CD4-positive, alpha-beta T cell treated with Interleukin-10 for 1 hour (primary cell): Measurements from ENCODE around the gene CEMP1.
A peak's percentile ranks its signal among the peaks of the same experiment; 100 is the strongest.
"Not testable (repeated sequence)": the region's sequence is repeated elsewhere in the genome, so short reads cannot be mapped to it uniquely, and the experiment has no call there.

ENCODE experiments used
- DNase-seq: peaks from one replicate; pipeline ENCODE4 v3.0.0-alpha.2; 2020

CEMP1 gene

DNA sequence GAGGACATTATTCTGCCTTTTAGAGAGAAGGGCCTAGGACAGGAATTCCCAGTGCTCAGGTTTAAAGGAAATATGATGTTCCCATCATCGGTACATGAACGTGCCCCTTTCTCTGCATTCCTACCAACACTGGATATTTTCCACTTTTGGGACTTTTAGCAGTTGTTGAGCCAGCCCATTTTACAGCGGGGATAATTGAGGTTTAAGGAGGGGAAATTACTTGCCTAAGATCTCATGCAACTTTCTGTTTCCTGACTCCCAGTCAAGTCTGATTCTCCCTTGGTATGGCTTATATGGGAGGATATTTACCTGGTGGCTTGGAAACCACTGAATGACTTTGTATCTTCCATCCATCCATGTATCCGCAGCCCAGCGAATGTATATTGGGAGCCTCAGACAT lies 3.1 kb upstream of the CEMP1 start:
- not testable (repeated sequence) for DNase-seq

DNA sequence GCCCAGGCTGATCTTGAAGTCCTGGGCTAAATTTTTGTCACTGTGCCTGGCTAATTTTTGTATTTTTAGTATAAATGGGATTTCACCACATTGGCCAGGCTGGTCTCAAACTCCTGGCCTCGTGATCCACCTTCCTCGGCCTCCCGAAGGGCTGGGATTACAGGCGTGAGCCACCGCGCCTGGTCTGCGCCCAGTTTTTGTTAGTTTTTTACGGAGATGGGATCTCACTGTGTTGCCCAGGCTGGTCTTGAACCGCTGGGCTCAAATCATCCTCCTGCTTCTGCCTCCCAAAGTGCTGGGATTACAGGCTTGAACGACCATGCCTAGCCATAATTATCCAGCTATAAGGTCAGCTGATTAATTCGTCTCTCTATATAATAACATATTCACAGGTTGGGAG lies 2.7 kb upstream of the CEMP1 start:
- no peak for DNase-seq

DNA sequence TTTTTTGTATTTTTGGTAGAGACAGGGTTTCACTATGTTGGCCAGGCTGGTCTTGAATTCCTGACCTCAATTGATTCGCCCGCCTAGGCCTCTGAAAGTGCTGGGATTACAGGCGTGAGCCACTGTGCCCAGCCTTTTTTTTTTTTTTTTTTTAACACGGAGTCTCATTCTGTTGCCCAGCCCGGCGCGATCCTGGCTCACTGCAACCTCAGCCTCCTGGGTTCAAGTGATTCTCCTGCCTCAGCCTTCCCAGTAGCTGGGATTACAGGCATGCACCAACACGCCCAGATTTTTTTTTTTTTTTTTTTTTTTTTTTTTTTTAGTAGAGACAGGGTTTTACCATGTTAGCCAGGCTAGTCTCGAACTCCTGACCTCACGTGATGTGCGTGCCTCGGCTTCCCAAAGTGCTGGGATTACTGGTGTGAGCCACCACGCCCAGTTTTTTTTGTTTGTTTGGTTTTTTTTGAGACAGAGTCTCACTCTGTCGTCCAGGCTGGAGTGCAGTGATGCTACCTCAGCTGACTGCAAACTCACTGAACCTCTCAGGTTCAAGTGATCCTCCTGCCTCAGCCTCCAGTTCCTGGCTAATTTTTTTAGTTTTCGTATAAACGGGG lies 2.0 kb upstream of the CEMP1 start:
- DNase-seq, result not testable (repeated sequence)

DNA sequence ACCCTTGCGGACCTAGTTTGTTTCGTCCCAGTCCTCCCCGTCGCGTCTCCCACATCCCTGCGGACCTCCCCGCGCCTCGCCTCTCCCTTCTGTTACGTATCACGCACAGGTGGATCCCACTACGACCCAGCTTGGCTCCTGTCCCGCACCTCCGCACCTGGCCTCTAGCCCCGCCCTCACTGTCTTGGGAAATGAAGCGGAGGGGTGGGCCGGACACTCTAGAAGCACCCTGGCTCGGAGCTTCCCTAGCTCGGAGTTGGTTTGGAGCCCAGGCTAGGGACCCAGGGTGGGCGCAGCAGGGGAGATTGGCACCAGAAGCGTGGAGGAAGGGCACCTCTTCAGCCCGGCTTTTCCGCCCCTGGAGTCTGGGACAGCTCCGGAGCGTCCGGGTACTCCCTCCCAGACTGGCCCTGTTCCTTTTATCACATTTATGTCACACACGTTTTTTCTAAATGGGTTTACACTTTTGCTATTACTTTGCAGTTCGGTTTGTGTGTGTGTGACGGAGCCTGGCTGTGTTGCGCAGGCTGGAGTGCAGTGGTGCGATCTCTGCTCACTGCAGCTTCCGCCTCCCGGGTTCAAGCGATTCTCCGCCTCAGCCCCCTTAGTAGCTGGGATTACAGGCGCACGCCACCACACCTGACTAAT lies 1.4 kb upstream of the CEMP1 start:
- DNase-seq, result peak; percentile 75

DNA sequence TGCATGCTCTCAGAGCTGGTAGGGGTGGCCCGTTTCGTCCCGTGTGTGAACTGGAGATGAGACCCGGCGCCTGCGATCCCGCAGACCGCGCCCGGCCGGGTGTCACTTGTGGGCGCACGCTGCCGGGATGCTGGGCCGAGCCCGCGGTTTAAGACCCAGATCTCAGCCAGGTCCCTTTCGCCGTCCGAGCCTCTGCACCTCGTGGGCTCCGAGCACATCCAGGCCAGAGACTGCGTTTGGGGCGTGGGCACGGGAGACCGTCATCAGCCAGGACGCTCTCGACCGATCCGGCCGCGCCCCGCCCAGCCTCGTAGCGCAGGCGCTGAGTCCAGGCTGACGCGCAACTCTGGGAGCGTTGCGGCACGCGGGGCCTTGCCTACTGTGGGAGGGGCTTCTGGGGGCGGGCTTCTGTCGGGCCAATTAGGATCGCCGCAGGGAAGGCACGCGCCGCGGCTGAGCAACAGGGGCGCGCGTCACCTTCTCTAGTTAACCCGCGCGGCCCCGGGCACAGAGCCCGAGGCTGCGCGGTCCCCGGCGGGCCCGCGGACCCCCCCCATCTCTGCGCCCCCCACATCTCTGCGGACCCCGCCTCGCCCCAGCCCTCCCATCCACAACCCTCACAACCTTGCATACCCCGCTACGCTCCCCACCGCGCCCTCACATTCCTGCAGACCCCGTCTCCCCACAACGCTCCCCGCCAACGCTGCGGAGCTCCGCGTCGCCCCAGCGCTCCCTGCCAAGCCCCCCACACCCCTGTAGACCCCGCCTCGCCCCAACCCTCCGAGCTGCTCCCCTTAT lies 687 bp upstream of the CEMP1 start:
- DNase-seq, result peak; percentile 97

DNA sequence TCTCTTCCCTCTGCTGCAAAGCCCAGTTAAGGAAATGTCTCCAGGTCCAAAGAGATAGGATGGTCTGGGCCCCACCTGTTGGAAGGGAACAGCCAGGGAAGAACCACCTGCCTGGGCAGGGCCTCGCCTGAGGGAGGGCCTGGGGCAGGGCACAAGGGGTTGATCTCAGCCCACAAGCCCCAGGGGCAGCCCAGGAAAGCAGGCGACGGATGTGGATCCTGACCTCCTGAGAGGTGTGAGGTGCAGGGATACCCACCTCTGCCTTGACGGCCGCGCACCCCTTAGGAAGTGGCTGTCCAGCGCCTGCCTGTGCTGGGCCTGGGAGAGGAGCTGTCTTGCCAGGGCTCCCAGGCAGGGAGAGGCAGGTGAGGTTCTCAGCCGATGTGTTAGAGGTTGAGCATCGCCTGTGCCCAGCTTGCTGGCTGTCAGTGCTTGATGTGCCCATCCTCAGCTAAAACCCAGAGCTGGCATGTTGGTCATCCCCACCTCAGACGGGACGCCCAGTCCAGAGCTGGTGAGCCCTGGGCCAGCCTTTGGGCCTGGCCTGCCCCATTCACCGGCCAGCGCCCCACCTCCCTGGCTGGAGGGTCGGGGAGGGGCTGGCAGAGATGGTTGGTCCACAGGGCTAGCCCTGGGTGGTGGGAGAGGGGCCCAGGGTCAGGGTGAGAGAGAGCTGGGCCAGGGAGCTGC lies 434 bp downstream of the CEMP1 start:
- no peak for DNase-seq

DNA sequence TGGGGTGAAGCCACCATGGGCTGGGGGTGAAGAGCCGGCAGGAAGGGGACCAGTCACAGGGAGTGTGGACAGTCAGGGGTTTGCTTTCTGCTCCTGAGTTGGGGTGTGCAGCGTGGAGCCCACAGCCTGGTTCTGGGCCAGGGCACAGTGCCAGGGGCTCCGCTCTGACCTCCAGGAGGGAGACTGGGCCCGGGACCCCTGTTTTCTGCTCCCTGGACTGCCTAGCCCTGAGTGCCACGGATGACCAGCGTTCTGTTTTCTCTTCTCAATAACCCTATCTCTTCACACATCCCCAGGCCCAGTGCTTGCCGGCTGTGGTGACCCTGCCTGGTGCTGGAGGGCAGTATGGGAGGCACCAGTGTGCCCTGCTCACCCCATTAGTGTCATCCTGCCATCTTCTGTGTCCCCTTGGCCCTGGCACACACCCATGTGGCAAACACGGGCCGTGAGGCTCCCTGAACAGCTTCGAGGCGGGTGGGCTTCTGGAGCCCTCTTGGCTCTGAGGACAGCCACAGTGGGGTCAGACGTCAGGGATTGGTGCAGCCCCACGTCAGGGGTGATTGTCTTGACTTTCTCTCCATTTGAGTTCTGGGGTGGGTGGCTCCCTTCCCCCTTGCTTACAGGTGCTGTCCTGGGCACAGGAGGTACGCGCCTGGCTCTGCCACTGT lies 1.1 kb downstream of the CEMP1 start:
- no peak for DNase-seq

DNA sequence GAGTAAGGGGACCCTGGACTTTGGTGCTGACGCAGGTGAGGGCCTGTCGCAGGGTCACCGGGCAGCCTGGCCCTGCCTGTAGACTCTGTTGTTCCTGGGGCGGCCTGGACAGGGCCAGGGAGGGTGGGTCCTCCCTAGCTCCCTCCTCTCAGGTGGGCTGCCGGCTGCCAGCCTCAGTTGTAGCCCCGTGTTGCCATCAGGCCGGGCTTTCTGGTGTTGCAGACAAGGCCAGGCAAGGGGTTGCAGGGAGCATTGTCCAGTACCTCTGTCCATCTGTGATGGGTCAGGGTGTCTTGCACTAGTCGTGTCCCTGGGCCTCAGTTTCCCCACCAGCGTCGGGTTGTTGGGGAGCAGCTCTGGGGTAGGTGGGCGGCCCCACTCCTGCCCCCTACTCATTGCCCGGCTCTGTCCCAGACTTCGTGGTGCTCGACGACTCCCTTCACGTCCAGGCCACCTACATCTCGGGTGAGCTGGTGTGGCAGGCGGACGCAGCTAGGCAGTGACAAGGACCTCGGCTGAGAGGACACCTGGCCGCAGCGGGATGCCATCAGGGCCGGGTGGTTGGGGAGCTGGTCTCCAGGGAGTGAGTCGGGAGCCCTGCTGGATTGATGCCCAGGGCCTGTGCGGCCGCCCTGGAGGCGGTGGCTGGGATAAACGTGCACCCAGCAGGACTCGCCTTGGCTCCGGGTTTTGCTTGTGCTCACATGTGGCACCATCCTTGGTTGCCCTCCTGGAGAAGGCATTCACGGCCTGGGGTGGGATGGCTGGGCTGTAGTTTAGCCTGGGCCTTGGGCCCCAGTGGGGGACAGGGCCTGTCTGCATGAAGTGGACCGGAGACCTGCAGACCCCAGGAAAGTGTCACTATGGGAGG lies 1.9 kb downstream of the CEMP1 start:
- DNase-seq, result no peak

DNA sequence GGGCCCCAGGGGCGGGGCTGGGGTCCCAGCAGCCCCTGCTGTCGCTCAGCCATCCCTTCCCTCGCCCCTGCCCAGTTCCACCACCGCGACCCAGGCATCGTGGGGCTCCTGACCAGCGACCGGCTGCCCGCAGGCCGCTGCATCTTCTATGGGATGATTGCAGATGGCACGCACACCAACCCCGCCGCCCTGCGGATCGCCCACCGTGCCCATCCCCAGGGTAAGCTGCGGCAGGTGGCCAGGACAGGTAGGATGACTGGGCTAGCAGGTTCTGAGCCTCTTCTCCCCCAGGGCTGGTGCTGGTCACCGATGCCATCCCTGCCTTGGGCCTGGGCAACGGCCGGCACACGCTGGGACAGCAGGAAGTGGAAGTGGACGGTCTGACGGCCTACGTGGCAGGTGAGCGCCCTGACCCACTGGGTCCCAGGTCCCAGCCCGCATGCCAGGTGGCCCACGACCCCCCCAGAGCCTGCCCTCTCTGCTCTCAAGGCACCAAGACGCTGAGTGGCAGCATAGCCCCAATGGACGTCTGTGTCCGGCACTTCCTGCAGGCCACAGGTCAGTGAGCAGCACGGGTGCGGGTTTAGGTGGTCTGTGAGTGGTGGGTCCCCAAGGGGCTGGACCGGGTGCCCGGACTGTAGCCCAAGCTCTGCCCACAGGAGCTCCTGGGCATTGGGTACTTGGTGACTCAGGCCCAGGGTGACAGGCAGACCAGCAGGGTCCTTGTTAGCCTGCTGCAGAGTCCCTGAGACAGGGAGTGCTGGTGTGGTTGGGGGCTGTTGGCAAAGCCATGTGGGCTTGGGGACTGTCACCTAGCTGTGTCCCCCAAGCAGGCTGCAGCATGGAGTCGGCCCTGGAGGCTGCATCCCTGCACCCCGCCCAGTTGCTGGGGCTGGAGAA lies 2.8 kb downstream of the CEMP1 start:
- DNase-seq, result no peak

DNA sequence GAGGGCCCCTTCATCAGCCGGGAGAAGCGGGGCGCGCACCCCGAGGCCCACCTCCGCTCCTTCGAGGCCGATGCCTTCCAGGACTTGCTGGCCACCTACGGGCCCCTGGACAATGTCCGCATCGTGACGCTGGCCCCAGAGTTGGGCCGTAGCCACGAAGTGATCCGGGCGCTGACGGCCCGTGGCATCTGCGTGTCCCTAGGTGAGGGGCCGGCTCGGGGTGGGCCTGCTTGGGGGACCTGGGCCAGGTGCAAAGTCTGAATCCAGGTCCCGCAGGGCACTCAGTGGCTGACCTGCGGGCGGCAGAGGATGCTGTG lies 3.5 kb downstream of the CEMP1 start:
- DNase-seq, result no peak

DNA sequence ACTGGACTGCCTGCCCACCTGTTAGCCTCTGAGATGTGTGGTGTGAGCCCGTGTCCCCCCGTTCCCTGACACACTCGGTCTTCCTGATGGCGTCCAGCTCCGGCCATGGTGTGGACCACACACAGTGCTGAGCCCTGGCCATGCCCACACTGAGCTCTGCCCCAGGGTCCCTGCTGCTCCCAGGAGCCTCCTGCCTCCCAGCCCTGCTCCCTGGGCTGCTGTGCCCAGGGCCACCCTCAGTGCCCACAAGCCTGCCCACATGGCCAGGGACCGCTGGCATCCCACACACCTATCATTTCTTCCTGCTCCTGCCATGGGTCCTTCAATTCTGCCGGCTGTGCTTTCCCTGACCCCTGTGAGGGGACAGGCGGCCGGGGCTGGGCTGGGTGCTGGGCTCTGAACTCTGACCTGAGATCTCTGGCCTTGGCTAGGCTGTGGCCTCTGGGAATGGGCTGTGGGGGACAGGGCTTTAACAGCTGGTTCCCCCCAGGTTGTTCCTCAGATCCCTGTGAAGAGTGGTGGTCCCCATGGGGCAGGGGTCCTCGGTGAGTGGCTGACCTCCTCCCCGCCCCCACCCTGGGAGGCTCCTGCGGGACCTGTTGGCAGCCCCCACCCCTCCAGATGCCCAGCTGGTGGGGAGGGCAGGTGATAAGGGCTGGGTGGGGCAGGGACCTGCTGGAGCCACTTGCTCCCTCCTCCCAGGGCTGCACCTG lies 4.0 kb downstream of the CEMP1 start:
- no peak for DNase-seq

DNA sequence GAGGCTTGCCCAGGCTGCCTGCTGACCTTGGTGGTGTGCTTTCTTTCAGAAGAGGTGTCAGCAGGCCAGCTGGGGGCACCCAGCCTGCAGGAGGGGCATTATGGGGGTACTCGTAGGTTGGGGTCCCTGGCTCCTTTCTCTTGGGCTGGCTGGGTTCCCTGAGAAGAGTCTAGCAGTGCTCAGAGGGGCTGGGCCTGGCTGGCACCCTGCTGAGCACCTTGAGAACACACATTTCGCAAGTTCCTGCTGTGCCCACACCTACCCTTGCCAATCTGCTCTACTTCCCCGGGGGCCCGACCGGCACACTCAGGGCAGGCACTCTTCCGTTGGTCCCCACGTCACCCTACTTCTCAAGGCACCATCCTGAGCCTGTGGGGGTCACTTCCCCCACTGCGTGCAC lies 5.1 kb downstream of the CEMP1 start:
- DNase-seq, result no peak

DNA sequence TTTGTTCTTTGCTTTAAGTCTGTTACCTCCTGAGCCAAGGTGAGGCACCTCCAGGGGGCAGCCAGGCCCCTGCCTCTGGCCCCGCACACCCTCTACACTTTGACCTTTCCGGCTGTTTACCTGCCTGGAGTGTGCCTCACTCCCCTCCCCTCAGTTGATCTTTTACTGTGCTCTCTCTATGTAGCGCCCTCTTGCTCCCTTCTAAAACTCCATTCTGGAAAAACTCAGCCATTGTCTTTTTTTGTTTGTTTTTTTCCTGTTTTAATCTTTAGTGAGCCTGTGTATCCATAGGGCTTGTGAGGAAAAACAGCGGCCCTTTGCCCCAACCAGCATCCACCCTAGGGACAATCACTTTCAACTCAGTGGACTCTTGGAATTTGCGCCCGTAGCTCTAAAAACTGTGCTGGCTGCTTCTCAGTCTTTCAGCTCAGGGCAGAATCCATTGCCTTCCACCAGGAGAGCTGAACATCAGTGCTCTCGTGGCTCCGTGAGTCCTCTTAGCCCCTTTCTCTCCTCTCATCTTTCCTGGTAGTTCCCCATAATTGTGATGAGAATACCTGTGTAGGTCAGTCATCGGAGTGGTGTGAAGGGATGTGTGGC lies 6.8 kb downstream of the CEMP1 start:
- no peak for DNase-seq

DNA sequence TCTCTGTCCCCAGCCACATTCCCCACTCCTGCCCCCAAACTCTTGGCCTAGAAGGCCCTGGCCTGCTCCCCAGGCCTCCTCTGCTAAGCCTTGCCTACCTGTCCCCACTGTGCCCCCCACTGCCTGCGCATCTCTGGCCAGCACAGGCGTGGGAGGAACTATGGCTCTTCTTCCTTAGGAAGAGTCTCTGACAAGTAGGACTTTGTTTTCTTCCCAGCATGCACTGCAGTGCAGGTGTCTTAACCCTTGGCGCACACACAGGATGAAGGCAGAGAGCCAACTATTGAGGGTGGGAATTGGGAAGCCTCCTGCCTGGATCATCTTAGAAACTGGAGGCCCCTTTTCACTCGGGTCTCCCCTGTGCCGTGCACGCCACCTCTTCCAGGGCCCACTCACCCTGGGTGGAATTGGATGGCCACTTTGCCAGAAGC lies 7.4 kb downstream of the CEMP1 start:
- no peak for DNase-seq

DNA sequence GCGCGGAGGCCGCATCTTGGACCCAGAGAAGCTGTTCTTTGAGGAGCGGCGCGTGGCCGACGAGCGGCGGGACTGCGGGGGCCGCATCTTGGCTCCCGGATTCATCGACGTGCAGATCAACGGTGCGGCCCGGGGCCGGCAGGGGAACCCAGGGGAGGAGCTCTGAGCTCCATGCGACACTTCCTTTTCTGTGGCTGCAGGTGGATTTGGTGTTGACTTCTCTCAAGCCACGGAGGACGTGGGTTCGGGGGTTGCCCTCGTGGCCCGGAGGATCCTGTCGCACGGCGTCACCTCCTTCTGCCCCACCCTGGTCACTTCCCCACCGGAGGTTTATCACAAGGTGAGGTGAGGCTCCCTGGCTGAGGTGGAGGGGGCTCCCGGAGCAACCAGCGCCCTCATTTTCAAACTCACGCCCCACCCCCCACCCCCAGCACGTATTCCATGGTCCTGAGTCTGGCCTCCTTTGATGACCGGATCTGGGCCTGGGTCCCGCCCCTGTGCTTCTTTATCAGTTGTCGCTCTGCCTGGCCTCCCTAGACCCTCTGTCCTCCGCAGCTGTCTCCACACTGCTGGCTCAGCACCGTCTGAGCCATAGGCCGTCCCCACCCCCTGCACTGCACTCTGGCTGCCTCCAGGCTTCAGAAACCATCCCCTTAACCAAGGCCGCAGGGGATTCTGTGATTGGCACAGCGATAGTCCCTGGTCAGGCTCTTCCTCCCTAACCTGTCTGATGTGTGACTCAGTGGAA lies 10.2 kb downstream of the CEMP1 start:
- peak; percentile 86 for DNase-seq

DNA sequence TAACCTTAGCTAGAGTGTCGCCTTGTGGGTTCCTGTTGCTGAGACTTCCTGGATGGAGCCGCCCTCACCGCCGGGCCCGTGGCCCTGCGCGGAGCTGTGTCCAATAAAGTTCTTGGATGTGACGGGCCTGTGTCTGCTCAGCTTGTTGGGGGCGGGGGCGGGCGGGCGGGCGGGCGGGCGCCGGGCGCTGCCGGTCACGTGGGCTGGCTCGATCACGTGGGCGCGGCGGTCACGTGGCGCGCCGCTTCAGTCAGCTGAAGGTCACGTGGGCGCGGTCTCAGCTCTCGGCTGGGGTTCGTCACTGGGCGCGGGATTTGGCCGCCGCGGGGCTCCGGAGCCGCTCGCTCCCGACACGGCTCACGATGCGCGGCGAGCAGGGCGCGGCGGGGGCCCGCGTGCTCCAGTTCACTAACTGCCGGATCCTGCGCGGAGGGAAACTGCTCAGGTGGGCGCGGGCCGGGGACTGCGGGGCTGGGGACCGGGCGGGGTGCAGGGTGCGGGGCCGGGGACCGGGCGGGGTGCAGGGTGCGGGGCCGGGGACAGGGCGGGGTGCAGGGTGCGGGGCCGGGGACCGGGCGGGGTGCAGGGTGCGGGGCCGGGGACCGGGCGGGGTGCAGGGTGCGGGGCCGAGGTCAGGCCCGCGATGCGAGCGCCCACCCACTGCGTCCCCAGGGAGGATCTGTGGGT lies 11.0 kb downstream of the CEMP1 start, which contains the start of gene AMDHD2:
AMDHD2 (plus strand) TSS at position 275 of the 687 bp plus-strand sequence; CDS start at position 363, 88 bp downstream.
- DNase-seq, result peak; percentile 91

DNA sequence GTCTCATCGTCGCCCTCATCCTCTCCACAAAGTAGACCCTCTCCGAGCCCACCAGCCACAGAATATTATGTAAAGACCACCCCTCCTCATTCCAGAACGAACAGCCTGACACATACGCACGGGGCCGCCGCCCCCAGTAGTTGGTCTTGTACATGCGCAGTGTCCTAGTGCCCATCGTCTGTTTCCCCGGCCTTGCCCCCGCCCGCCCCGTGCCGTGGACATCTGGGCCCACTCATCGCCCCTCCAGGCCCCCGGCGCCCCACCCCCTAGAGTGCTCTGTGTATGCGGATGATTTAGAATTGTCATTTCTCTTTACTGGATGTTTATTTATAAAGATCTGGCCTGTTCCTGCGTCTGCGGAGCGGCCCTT lies 11.5 kb downstream of the CEMP1 start:
- DNase-seq, result no peak
